Mesendoderm (in vitro differentiated cells): ENCODE measurements around the gene CABP4.

Experiments
- DNase-seq: peaks from one replicate; pipeline ENCODE4 v3.0.0; 2013
- H2AK5ac ChIP-seq: 2 replicates; pipeline ENCODE4 v1.6.1; 2013; ENCODE audit warnings: low read length, inconsistent platforms
- H2BK120ac ChIP-seq: 2 replicates; pipeline ENCODE4 v1.6.1; 2013; ENCODE audit warnings: low read depth, mild to moderate bottlenecking, low read length, moderate library complexity, mixed read lengths
- H2BK15ac ChIP-seq: replicated peaks from 2 replicates; pipeline ENCODE4 v1.6.1; 2013; ENCODE audit warnings: low read depth, mild to moderate bottlenecking, moderate library complexity
- H2BK5ac ChIP-seq: 2 replicates; pipeline ENCODE4 v1.6.1; 2013; ENCODE audit warnings: low read length, inconsistent platforms
- H3K18ac ChIP-seq: 2 replicates; pipeline ENCODE4 v1.6.1; 2013; ENCODE audit warnings: mild to moderate bottlenecking, low read length, mixed read lengths
- H3K23ac ChIP-seq: one replicate; pipeline ENCODE4 v1.6.1; 2013; ENCODE audit warnings: low read length
- H3K27ac ChIP-seq: 2 replicates; pipeline ENCODE4 v1.5.1; 2013; ENCODE audit warnings: low read depth, mild to moderate bottlenecking, inconsistent platforms, low read length, moderate library complexity
- H3K27me3 ChIP-seq: 2 replicates; pipeline ENCODE4 v1.6.1; 2013; ENCODE audit warnings: low read length, control low read depth, mild to moderate bottlenecking, inconsistent platforms; ENCODE audit not compliant: insufficient read depth, poor library complexity
- H3K36me3 ChIP-seq: 2 replicates; pipeline ENCODE4 v1.6.1; 2013; ENCODE audit warnings: low read length, inconsistent platforms; ENCODE audit not compliant: control insufficient read depth, insufficient read depth
- H3K4ac ChIP-seq: one replicate; pipeline ENCODE4 v1.6.1; 2013; ENCODE audit warnings: low read depth, mild to moderate bottlenecking, low read length, moderate library complexity
- H3K4me1 ChIP-seq: 2 replicates; pipeline ENCODE4 v1.6.1; 2013; ENCODE audit warnings: low read depth, low read length, inconsistent platforms; ENCODE audit not compliant: control insufficient read depth
- H3K4me2 ChIP-seq: 2 replicates; pipeline ENCODE4 v1.6.1; 2013; ENCODE audit warnings: low read length
- H3K4me3 ChIP-seq: 2 replicates; pipeline ENCODE4 v1.5.1; 2013; ENCODE audit warnings: mild to moderate bottlenecking, low read length
- H3K56ac ChIP-seq: one replicate; pipeline ENCODE4 v1.6.1; 2013; ENCODE audit warnings: low read length
- H3K79me1 ChIP-seq: 2 replicates; pipeline ENCODE4 v1.6.1; 2013; ENCODE audit warnings: low read length, inconsistent platforms
- H3K79me2 ChIP-seq: 2 replicates; pipeline ENCODE4 v1.6.1; 2013; ENCODE audit warnings: mild to moderate bottlenecking, low read length; ENCODE audit not compliant: control insufficient read depth, insufficient read depth
- H3K9ac ChIP-seq: 2 replicates; pipeline ENCODE4 v1.6.1; 2013; ENCODE audit warnings: low read length, inconsistent platforms
- H4K5ac ChIP-seq: one replicate; pipeline ENCODE4 v1.6.1; 2013; ENCODE audit warnings: low read length
- H4K8ac ChIP-seq: one replicate; pipeline ENCODE4 v1.6.1; 2013; ENCODE audit warnings: low read depth, mild to moderate bottlenecking, control low read depth, low read length, moderate library complexity
- WGBS: extraction: QIAGEN DNeasy Blood & Tissue Kit; methylation state at CpG from one replicate; pipeline ENCODE4 v1.1.7; 2013; ENCODE audit warnings: low lambda C conversion rate, missing lambda C conversion rate; ENCODE audit not compliant: insufficient coverage; ENCODE audit errors: extremely low coverage; 5-methylcytosine and 5-hydroxymethylcytosine counted together

Gene CABP4

DNA sequence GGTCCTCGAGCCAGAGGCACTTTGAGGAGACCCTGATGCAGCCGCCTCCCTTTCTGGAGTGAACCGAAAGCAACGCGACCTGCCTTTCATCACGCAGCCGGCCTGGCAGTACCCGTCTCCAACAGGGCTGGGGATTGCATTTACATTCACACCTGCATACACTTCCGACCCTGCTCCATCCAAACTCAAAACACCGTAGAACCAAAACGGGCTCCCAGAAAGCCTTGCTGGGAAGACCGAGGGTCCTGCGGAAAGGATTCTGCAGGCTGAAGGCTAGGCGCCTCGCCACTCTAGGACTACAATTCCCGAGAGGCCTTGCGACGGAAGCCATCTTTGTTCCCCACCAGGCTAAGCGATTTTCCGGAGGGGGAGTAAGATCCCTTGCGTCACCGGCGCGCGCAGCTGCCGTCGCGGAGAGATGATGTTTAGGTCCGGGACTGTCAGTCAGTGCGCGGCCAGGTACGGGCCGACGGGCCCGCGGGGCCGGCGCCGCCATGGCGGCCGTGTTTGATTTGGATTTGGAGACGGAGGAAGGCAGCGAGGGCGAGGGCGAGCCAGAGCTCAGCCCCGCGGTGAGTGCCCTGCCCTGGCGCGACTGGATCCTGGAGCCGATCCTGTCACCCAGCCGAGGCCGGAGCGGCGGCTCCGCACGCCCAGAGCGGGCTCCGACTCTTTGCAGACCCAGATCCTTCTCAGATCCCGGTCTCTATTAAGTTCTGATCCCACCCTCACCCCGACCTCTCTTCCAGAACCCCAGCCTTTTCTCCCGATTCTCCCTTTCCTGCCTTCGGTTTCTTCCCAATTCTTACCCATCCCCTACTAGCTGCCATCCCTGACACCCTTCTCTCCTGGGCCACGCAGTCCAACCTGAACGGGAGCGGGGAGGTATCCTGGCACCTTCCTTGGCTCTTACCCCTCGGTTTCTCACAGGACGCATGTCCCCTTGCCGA is 26.8 kb upstream of the CABP4 start, which contains the start of gene RPS6KB2:
RPS6KB2 (plus strand) TSS at position 443 of the 950 bp plus-strand sequence; CDS start at position 495, 52 bp downstream.
- H4K5ac ChIP-seq: no peak within 1 kb of the TSS
- DNase-seq: peak; percentile 98
- peak within 1 kb of the TSS; percentile 52 for H3K18ac ChIP-seq
- H3K79me2 ChIP-seq: peaks cover 9% of the 10 kb centered on the region
- peak within 1 kb of the TSS; percentile 98 for H3K9ac ChIP-seq
- no peak within 1 kb of the TSS for H3K27ac ChIP-seq
- no peak within 1 kb of the TSS for H2BK120ac ChIP-seq
- no peaks in the 10 kb centered on the region for H3K4me1 ChIP-seq
- peak within 1 kb of the TSS; percentile 67 for H4K8ac ChIP-seq
- no peak within 1 kb of the TSS for H3K4ac ChIP-seq
- no CpG with 5 or more reads among the region's 68 CpGs for WGBS
- peak within 1 kb of the TSS; percentile 100 for H3K4me2 ChIP-seq
- H2BK15ac ChIP-seq: no peak within 1 kb of the TSS
- peak within 1 kb of the TSS; percentile 99 for H3K56ac ChIP-seq
- no peak within 1 kb of the TSS for H3K23ac ChIP-seq
- no peaks in the 10 kb centered on the region for H3K27me3 ChIP-seq
- H3K4me3 ChIP-seq: peak within 1 kb of the TSS; percentile 93
- peaks cover 9% of the 10 kb centered on the region for H3K79me1 ChIP-seq
- peak within 1 kb of the TSS; percentile 54 for H2AK5ac ChIP-seq
- H2BK5ac ChIP-seq: no peak within 1 kb of the TSS
- peaks cover 2% of the 10 kb centered on the region for H3K36me3 ChIP-seq

DNA sequence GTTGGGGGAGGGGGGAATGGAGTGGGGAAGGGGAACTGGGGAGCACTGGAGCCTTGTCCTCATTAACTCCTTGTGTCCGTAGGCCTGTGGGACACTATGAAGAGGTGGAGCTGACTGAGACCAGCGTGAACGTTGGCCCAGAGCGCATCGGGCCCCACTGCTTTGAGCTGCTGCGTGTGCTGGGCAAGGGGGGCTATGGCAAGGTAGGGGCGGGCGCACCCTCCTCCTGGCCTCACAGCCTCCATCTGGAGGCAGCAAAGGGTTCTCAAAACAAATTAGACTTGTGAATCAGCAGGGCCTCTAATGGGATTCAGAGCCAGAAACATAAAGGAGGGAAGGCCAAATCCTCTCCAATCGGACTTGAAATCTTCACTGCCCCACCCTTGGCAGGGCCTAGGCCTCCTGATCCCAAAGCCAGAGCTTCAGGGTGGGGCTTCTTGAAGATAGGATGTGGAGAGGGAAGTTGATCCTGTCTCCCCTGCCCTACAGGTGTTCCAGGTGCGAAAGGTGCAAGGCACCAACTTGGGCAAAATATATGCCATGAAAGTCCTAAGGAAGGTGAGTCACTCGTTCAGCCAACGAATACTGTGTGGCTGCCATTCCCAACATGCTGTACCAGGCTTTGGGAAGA is 26.0 kb upstream of the CABP4 start:
- Histone ChIP-seq H3K23ac (no peak overlapping the region), H3K79me1 (peaks cover 9% of the 10 kb centered on the region), H3K56ac (peak overlapping the region; percentile 99), H2BK15ac (no peak overlapping the region), H2AK5ac (no peak overlapping the region), H3K27me3 (no peaks in the 10 kb centered on the region), H3K18ac (no peak overlapping the region), H3K4ac (no peak overlapping the region), H3K79me2 (peaks cover 9% of the 10 kb centered on the region), H3K4me3 (peak overlapping the region; percentile 93), H3K27ac (no peak overlapping the region), H4K8ac (no peak overlapping the region), H4K5ac (no peak overlapping the region), H2BK120ac (no peak overlapping the region), H3K9ac (peak overlapping the region; percentile 98), H3K36me3 (peaks cover 2% of the 10 kb centered on the region), H3K4me1 (no peaks in the 10 kb centered on the region), H2BK5ac (no peak overlapping the region), H3K4me2 (peak overlapping the region; percentile 100)
- no CpG with 5 or more reads among the region's 12 CpGs for whole genome bisulfite sequencing
- DNase-seq: no peak

DNA sequence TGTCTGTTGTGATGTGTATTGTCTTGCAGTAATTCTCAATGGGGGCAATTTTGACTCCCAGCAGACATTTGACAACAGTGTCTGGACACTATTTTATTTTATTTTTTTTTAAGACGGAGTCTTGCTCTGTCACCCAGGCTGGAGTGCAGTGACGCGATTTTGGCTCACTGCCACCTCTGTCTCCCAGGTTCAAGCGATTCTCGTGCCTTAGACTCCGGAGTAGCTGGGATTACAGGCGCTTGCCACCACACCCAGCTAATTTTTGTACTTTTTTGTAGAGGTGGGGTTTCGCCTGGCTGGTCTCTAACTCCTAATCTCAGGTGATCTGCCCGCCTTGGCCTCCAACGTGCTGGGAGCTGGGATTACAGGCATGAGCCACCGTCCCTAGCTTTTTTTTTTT is 25.4 kb upstream of the CABP4 start:
- Histone ChIP-seq H3K18ac (no peak overlapping the region), H2BK5ac (no peak overlapping the region), H3K23ac (no peak overlapping the region), H3K9ac (no peak overlapping the region), H3K36me3 (peaks cover 5% of the 10 kb centered on the region), H3K4me3 (no peak overlapping the region), H2AK5ac (no peak overlapping the region), H3K4me2 (no peak overlapping the region), H3K56ac (no peak overlapping the region), H2BK120ac (no peak overlapping the region), H4K8ac (no peak overlapping the region), H3K79me2 (peaks cover 9% of the 10 kb centered on the region), H2BK15ac (no peak overlapping the region), H3K79me1 (peaks cover 9% of the 10 kb centered on the region), H3K27ac (no peak overlapping the region), H3K4ac (no peak overlapping the region), H3K4me1 (no peaks in the 10 kb centered on the region), H3K27me3 (no peaks in the 10 kb centered on the region), H4K5ac (no peak overlapping the region)
- no peak for DNase-seq
- whole genome bisulfite sequencing: no CpG with 5 or more reads among the region's 11 CpGs

DNA sequence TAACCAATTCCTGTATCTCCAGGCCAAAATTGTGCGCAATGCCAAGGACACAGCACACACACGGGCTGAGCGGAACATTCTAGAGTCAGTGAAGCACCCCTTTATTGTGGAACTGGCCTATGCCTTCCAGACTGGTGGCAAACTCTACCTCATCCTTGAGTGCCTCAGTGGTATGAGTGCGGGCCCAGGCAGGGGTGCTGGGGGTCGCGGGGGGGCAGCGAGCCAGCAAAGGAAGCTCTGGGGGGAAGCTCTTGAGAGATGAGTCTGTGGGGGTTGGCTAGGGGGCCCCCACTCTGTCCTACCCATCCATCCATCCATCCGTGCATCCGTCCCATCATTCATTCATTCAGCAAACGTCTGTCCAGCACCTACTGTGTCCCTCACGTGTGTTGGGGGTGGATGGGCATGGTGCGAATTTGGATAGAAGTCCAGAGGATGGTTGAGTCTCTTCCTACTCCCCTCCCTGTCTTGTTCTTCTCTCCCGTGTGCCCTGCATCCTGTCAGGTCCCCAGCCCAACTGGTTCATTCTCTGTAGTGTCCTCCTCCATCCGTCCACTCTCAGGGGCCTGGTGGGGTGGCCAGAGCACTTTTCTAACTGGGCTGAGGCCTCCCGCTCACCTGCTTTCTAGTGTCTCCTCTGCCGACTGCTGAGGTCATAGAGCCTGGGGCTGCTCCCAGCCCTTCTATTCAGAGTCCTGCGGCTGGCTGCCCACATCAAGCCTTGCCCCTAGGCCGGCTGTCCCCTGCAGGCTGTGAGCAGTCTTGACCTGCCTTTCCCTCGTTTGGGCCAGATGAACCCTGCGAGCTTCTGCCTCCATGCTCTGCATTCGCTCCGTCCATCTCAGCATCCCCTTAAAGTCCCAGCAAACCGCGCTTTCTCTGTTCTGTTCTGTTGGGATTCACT is 23.6 kb upstream of the CABP4 start:
- peaks cover 9% of the 10 kb centered on the region for H3K79me2 ChIP-seq
- H4K8ac ChIP-seq: no peak overlapping the region
- H3K56ac ChIP-seq: no peak overlapping the region
- H2BK120ac ChIP-seq: no peak overlapping the region
- H3K27me3 ChIP-seq: no peaks in the 10 kb centered on the region
- no peak overlapping the region for H3K23ac ChIP-seq
- no peak overlapping the region for H2AK5ac ChIP-seq
- no CpG with 5 or more reads among the region's 24 CpGs for whole genome bisulfite sequencing
- H3K27ac ChIP-seq: no peak overlapping the region
- no peak for DNase-seq
- H2BK5ac ChIP-seq: no peak overlapping the region
- peaks cover 9% of the 10 kb centered on the region for H3K79me1 ChIP-seq
- H3K18ac ChIP-seq: no peak overlapping the region
- no peak overlapping the region for H4K5ac ChIP-seq
- H3K4me2 ChIP-seq: no peak overlapping the region
- peaks cover under 1% of the 10 kb centered on the region for H3K4me1 ChIP-seq
- no peak overlapping the region for H3K4me3 ChIP-seq
- H3K4ac ChIP-seq: no peak overlapping the region
- H3K9ac ChIP-seq: no peak overlapping the region
- H2BK15ac ChIP-seq: no peak overlapping the region
- peaks cover 5% of the 10 kb centered on the region for H3K36me3 ChIP-seq

DNA sequence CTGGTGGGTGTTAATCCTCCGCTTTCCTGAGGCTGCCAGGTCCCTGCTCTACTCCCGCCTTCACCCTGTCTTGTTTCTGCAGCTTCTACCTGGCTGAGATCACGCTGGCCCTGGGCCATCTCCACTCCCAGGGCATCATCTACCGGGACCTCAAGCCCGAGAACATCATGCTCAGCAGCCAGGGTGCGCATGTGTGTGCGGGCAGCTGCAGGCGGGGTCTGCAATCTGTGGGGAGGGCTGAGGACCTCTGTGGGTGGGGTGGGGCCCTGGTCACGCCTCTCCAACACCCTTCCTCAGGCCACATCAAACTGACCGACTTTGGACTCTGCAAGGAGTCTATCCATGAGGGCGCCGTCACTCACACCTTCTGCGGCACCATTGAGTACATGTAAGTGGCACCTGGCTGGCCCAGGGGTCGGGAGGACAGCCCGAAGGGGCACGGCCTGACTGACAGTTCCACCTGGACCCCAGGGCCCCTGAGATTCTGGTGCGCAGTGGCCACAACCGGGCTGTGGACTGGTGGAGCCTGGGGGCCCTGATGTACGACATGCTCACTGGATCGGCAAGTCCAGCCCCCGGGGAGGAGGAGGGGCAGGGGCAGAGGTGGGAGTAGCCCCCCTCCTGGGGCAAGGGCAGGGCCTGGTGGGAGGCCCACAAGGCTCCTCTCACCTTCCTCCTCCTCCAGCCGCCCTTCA is 22.4 kb upstream of the CABP4 start:
- no peak for DNase-seq
- Histone ChIP-seq H3K4me1 (peaks cover 2% of the 10 kb centered on the region), H4K8ac (no peak overlapping the region), H3K18ac (no peak overlapping the region), H3K9ac (no peak overlapping the region), H3K27me3 (no peaks in the 10 kb centered on the region), H3K56ac (no peak overlapping the region), H3K4ac (no peak overlapping the region), H2BK15ac (no peak overlapping the region), H3K27ac (no peak overlapping the region), H3K4me2 (no peak overlapping the region), H3K79me1 (peaks cover 9% of the 10 kb centered on the region), H2BK120ac (no peak overlapping the region), H2BK5ac (no peak overlapping the region), H3K36me3 (peaks cover 5% of the 10 kb centered on the region), H2AK5ac (no peak overlapping the region), H3K79me2 (peaks cover 9% of the 10 kb centered on the region), H3K4me3 (no peak overlapping the region), H4K5ac (no peak overlapping the region), H3K23ac (no peak overlapping the region)
- WGBS: no CpG with 5 or more reads among the region's 22 CpGs
